IMR-90 (cell line): Measurements from ENCODE around the gene CAMTA1. TPM values are rescaled to one million over a fixed set of nuclear protein-coding genes. Genes with fewer than 3 reads are reported as not detected.

Source experiments
- ATAC-seq: fragments of 200-7000 bp; cut with Tn5 transposase; 2 replicates; pipeline ENCODE4 v1.9.1; 2020; ENCODE audit warnings: low read depth, mild to moderate bottlenecking, moderate library complexity
- BruUV-seq: library from RNA; stranded (reverse); fragments of 400-500 nt; replicated peaks from 2 replicates; lab custom pipeline; 2021; lab: Mats Ljungman, UMichigan
- CTCF ChIA-PET: fragments of 300-600 bp; formaldehyde crosslinking; extraction: SDS; loops from one replicate; lab custom pipeline; 2021; ENCODE audit warnings: antibody characterized with exemption; lab: Yijun Ruan, JAX
- POLR2A ChIA-PET: fragments of 300-600 bp; sonication (Branson Sonifier 250); formaldehyde crosslinking; loops from one replicate; lab custom pipeline; 2022; ENCODE audit warnings: antibody characterized with exemption; ENCODE audit not compliant: unreplicated experiment; lab: Charles Lee
- DNase-seq: peaks from one replicate; pipeline ENCODE4 v3.0.0; 2013
- H2AFZ ChIP-seq: replicated peaks from 2 replicates; pipeline ENCODE3; 2013; ENCODE audit warnings: low read length, mild to moderate bottlenecking; ENCODE audit not compliant: poor library complexity
- H2AK5ac ChIP-seq: 2 replicates; pipeline ENCODE4 v1.6.1; 2013; ENCODE audit warnings: low read depth, low read length, inconsistent platforms
- H2AK9ac ChIP-seq: replicated peaks from 2 replicates; pipeline ENCODE3; 2013; ENCODE audit warnings: mild to moderate bottlenecking, low read depth, low read length, moderate library complexity; ENCODE audit not compliant: poor library complexity
- H2BK120ac ChIP-seq: 2 replicates; pipeline ENCODE4 v1.6.1; 2013; ENCODE audit warnings: low read depth, low read length, inconsistent platforms
- H2BK15ac ChIP-seq: 3 replicates; pipeline ENCODE4 v1.6.1; 2013; ENCODE audit warnings: low read depth, low read length, inconsistent platforms
- H2BK20ac ChIP-seq: 2 replicates; pipeline ENCODE4 v1.6.1; 2013; ENCODE audit warnings: low read depth, mild to moderate bottlenecking, inconsistent platforms, low read length, moderate library complexity
- H2BK5ac ChIP-seq: 2 replicates; pipeline ENCODE4 v1.6.1; 2013; ENCODE audit warnings: mild to moderate bottlenecking, low read depth, low read length, inconsistent platforms; ENCODE audit not compliant: poor library complexity, severe bottlenecking
- H3K14ac ChIP-seq: replicated peaks from 2 replicates; pipeline ENCODE4 v1.6.1; 2013; ENCODE audit warnings: low read depth, low read length, inconsistent platforms
- H3K18ac ChIP-seq: 2 replicates; pipeline ENCODE4 v1.6.1; 2013; ENCODE audit warnings: low read depth, low read length, control low read depth
- H3K23ac ChIP-seq: 2 replicates; pipeline ENCODE4 v1.6.1; 2013; ENCODE audit warnings: low read depth, low read length, inconsistent platforms
- H3K27ac ChIP-seq: 2 replicates; pipeline ENCODE4 v1.5.1; 2013; ENCODE audit warnings: mild to moderate bottlenecking, control low read depth, low read length; ENCODE audit not compliant: insufficient read depth
- H3K27me3 ChIP-seq: 2 replicates; pipeline ENCODE4 v1.6.1; 2013; ENCODE audit warnings: low read length; ENCODE audit not compliant: control insufficient read depth, insufficient read depth
- H3K36me3 ChIP-seq: 2 replicates; pipeline ENCODE4 v1.6.1; 2013; ENCODE audit warnings: low read length, mixed read lengths; ENCODE audit not compliant: control insufficient read depth, insufficient read depth
- H3K4ac ChIP-seq: 2 replicates; pipeline ENCODE4 v1.6.1; 2013; ENCODE audit warnings: low read depth, low read length, inconsistent platforms
- H3K4me1 ChIP-seq: 2 replicates; pipeline ENCODE4 v1.6.1; 2013; ENCODE audit warnings: low read length, mixed read lengths; ENCODE audit not compliant: control insufficient read depth, insufficient read depth
- H3K4me2 ChIP-seq: 2 replicates; pipeline ENCODE4 v1.6.1; 2013; ENCODE audit warnings: low read depth, mild to moderate bottlenecking, control low read depth, low read length, moderate library complexity
- H3K4me3 ChIP-seq: 2 replicates; pipeline ENCODE4 v1.5.1; 2013; ENCODE audit warnings: low read depth, mild to moderate bottlenecking, control low read depth, low read length, moderate library complexity; ENCODE audit not compliant: insufficient read depth
- H3K56ac ChIP-seq: 2 replicates; pipeline ENCODE4 v1.6.1; 2013; ENCODE audit warnings: low read length, inconsistent platforms; ENCODE audit not compliant: insufficient read depth; ENCODE audit errors: extremely low read depth
- H3K79me1 ChIP-seq, 2 experiments: 2 replicates each; pipeline ENCODE4 v1.6.1; 2013; ENCODE audit warnings: low read length in 2 of 2, inconsistent platforms in 1 of 2, low read depth in 1 of 2
- H3K9ac ChIP-seq: 2 replicates; pipeline ENCODE4 v1.6.1; 2013; ENCODE audit warnings: low read depth, low read length, control low read depth
- H3K9me1 ChIP-seq: 2 replicates; pipeline ENCODE4 v1.6.1; 2013; ENCODE audit warnings: low read length, inconsistent platforms; ENCODE audit not compliant: insufficient read depth
- H3K9me3 ChIP-seq: 2 replicates; pipeline ENCODE4 v1.6.1; 2013; ENCODE audit warnings: low read length; ENCODE audit not compliant: control insufficient read depth, insufficient read depth
- H4K20me1 ChIP-seq: 2 replicates; pipeline ENCODE4 v1.6.1; 2013; ENCODE audit warnings: low read length, inconsistent platforms; ENCODE audit not compliant: insufficient read depth
- H4K5ac ChIP-seq: 2 replicates; pipeline ENCODE4 v1.6.1; 2013; ENCODE audit warnings: mild to moderate bottlenecking, low read depth, low read length, control low read depth
- H4K8ac ChIP-seq, 2 experiments: 2 replicates each; pipeline ENCODE4 v1.6.1; 2013; ENCODE audit warnings: low read depth in 2 of 2, low read length in 2 of 2, control low read depth in 1 of 2, inconsistent platforms in 1 of 2
- H4K91ac ChIP-seq: 2 replicates; pipeline ENCODE4 v1.6.1; 2013; ENCODE audit warnings: low read depth, low read length, inconsistent platforms; ENCODE audit not compliant: insufficient read depth
- BHLHE40 ChIP-seq: fragments of 150-350 bp; IDR thresholded peaks from 2 replicates; pipeline ENCODE4 v1.6.1; 2016; ENCODE audit warnings: mild to moderate bottlenecking, low read depth, low read length
- CEBPB ChIP-seq: IDR thresholded peaks from 2 replicates; pipeline ENCODE4 v1.6.1; 2012; ENCODE audit warnings: low read depth, low read length, improper control_type of control experiment
- CHD1 ChIP-seq: IDR thresholded peaks from 2 replicates; pipeline ENCODE4 v1.6.1; 2012; ENCODE audit warnings: low read depth, low read length, improper control_type of control experiment
- CTCF ChIP-seq: conservative IDR thresholded peaks from 2 replicates; pipeline ENCODE4 v1.5.1; 2012; ENCODE audit warnings: mild to moderate bottlenecking, low read depth, low read length, improper control_type of control experiment
- ELK1 ChIP-seq: fragments of 150-350 bp; IDR thresholded peaks from 2 replicates; pipeline ENCODE4 v1.6.1; 2016; ENCODE audit warnings: low read depth, mild to moderate bottlenecking, low read length, moderate library complexity, borderline replicate concordance
- MAFK ChIP-seq: IDR thresholded peaks from 2 replicates; pipeline ENCODE4 v1.6.1; 2012; ENCODE audit warnings: low read depth, low read length, improper control_type of control experiment
- MAZ ChIP-seq: IDR thresholded peaks from 2 replicates; pipeline ENCODE4 v1.6.1; 2012; ENCODE audit warnings: low read depth, mild to moderate bottlenecking, low read length, improper control_type of control experiment, moderate library complexity, borderline replicate concordance
- MXI1 ChIP-seq: IDR thresholded peaks from 2 replicates; pipeline ENCODE4 v1.6.1; 2012; ENCODE audit warnings: low read depth, mild to moderate bottlenecking, low read length, moderate library complexity, borderline replicate concordance
- NFE2L2 ChIP-seq: fragments of 150-350 bp; IDR thresholded peaks from 2 replicates; pipeline ENCODE4 v1.6.1; 2016; ENCODE audit warnings: low read depth, mild to moderate bottlenecking, low read length
- POLR2A ChIP-seq: IDR thresholded peaks from 2 replicates; pipeline ENCODE4 v1.6.1; 2012; ENCODE audit warnings: mild to moderate bottlenecking, low read depth, low read length
- RAD21 ChIP-seq: IDR thresholded peaks from 2 replicates; pipeline ENCODE4 v1.6.1; 2012; ENCODE audit warnings: low read length, improper control_type of control experiment
- RCOR1 ChIP-seq: IDR thresholded peaks from 2 replicates; pipeline ENCODE4 v1.6.1; 2012; ENCODE audit warnings: mild to moderate bottlenecking, low read length, improper control_type of control experiment; ENCODE audit not compliant: insufficient replicate concordance
- RFX5 ChIP-seq: IDR thresholded peaks from 2 replicates; pipeline ENCODE4 v1.8.0; 2012; ENCODE audit warnings: low read depth, mild to moderate bottlenecking, low read length, moderate library complexity
- SMC3 ChIP-seq: fragments of 150-350 bp; IDR thresholded peaks from 2 replicates; pipeline ENCODE4 v1.6.1; 2016; ENCODE audit warnings: low read depth, mild to moderate bottlenecking, antibody characterized with exemption, low read length, moderate library complexity
- USF2 ChIP-seq: fragments of 150-350 bp; IDR thresholded peaks from 2 replicates; pipeline ENCODE4 v1.6.1; 2017; ENCODE audit warnings: mild to moderate bottlenecking, antibody characterized with exemption, low read length, low read depth
- WGBS, 2 experiments: methylation state at CpG; one replicate each; pipeline versions ENCODE4 v1.1.5 to v1.1.7; 2013; ENCODE audit warnings: missing lambda C conversion rate in 2 of 2; ENCODE audit not compliant: insufficient read length in 1 of 2; ENCODE audit errors: extremely low coverage in 2 of 2; 5-methylcytosine and 5-hydroxymethylcytosine counted together
- dilution Hi-C: fragments of 300-500 bp; cut with HindIII; formaldehyde crosslinking; loops from one replicate; pipeline ENCODE4 v1.14.3; 2018; ENCODE audit warnings: low sequenced_read_pairs; ENCODE audit not compliant: unreplicated experiment
- in situ Hi-C: fragments of 300-500 bp; cut with MboI; formaldehyde crosslinking; loops from 3 replicates; pipeline ENCODE4 v1.14.3; 2019; ENCODE audit warnings: low sequenced_read_pairs, inconsistent platforms, mixed read lengths
- intact Hi-C: fragments of 100-400 bp; cut with micrococcal nuclease; formaldehyde crosslinking; loops from 2 replicates; pipeline ENCODE4 v1.10.0; 2022
- polyA plus RNA-seq, 3 experiments: library from polyadenylated mRNA; depleted of rRNA; stranded (reverse); fragments of >200 nt; gene quantifications; 2 replicates each; pipeline ENCODE4 v1.2.3, GENCODE V29; 2012; ENCODE audit warnings: low replicate concordance in 1 of 3
- total RNA-seq: library from RNA; depleted of rRNA; stranded (reverse); fragments of >200 nt; gene quantifications from 2 replicates; pipeline ENCODE4 v1.2.3, GENCODE V29; 2012

Gene CAMTA1
- total and polyA plus RNA-seq, 2 of the 4 experiments (the other 2 are of a cell fraction): 35.5 to 74.3 TPM

- Histone ChIP-seq H3K4ac (no peak overlapping the region), H2AK5ac (no peak overlapping the region), H3K9ac (no peak overlapping the region), H3K4me2 (no peak overlapping the region), H2BK120ac (no peak overlapping the region), H3K18ac (no peak overlapping the region), H2BK5ac (no peak overlapping the region), H3K4me1 (no peaks in the 10 kb centered on the region), H3K27me3 (peaks cover 50% of the 10 kb centered on the region), H3K4me3 (no peak overlapping the region), H2BK20ac (no peak overlapping the region), H4K8ac (no peak overlapping the region), H3K56ac (no peak overlapping the region), H4K5ac (no peak overlapping the region), H2AK9ac (no peak overlapping the region), H3K9me3 (no peaks in the 10 kb centered on the region), H2AFZ (no peak overlapping the region), H3K79me1 (no peaks in the 10 kb centered on the region), H3K14ac (no peak overlapping the region), H3K9me1 (no peaks in the 10 kb centered on the region), H3K23ac (no peak overlapping the region), H3K27ac (no peak overlapping the region), H4K20me1 (no peaks in the 10 kb centered on the region), H3K36me3 (no peaks in the 10 kb centered on the region), H4K91ac (no peak overlapping the region), H2BK15ac (no peak overlapping the region)
- ChIA-PET CTCF (no interaction called here), POLR2A (no interaction called here)
- no TSS peak for BruUV-seq
- ATAC-seq: no peak
- dilution Hi-C loops (no loop called here), in situ Hi-C loops (no loop called here), intact Hi-C loops (no loop called here)
- TF ChIP-seq RCOR1: no peak
- no peak for TF ChIP-seq CEBPB
- TF ChIP-seq MXI1: no peak
- TF ChIP-seq RFX5: no peak
- no peak for TF ChIP-seq CHD1
- no peak for TF ChIP-seq BHLHE40
- no peak for TF ChIP-seq SMC3
- TF ChIP-seq MAZ: no peak
- TF ChIP-seq RAD21: no peak
- TF ChIP-seq NFE2L2: no peak
- no peak for TF ChIP-seq POLR2A
- TF ChIP-seq MAFK: no peak
- TF ChIP-seq CTCF: no peak
- no peak for TF ChIP-seq ELK1
- TF ChIP-seq USF2: no peak
- DNase-seq: no peak
- 52% methylated on average over 9 of the region's 22 CpGs; no CpG with 5 or more reads in 1 of the 2 experiments for WGBS, 2 experiments
Observed at GRCh38 chr1:7717748-7718368, 932.6 kb downstream of the CAMTA1 start.
